IMR-90 (cell line): ENCODE measurements around the gene CHRM5. TPM values are rescaled to one million over a fixed set of nuclear protein-coding genes. Genes with fewer than 3 reads are reported as not detected.

Source experiments
- ATAC-seq: fragments of 200-7000 bp; cut with Tn5 transposase; 2 replicates; pipeline ENCODE4 v1.9.1; 2020; ENCODE audit warnings: low read depth, mild to moderate bottlenecking, moderate library complexity
- BruUV-seq: library from RNA; stranded (reverse); fragments of 400-500 nt; replicated peaks from 2 replicates; lab custom pipeline; 2021; lab: Mats Ljungman, UMichigan
- CTCF ChIA-PET: fragments of 300-600 bp; formaldehyde crosslinking; extraction: SDS; loops from one replicate; lab custom pipeline; 2021; ENCODE audit warnings: antibody characterized with exemption; lab: Yijun Ruan, JAX
- POLR2A ChIA-PET: fragments of 300-600 bp; sonication (Branson Sonifier 250); formaldehyde crosslinking; loops from one replicate; lab custom pipeline; 2022; ENCODE audit warnings: antibody characterized with exemption; ENCODE audit not compliant: unreplicated experiment; lab: Charles Lee
- DNase-seq: peaks from one replicate; pipeline ENCODE4 v3.0.0; 2013
- H2AFZ ChIP-seq: replicated peaks from 2 replicates; pipeline ENCODE3; 2013; ENCODE audit warnings: low read length, mild to moderate bottlenecking; ENCODE audit not compliant: poor library complexity
- H2AK5ac ChIP-seq: 2 replicates; pipeline ENCODE4 v1.6.1; 2013; ENCODE audit warnings: low read depth, low read length, inconsistent platforms
- H2AK9ac ChIP-seq: replicated peaks from 2 replicates; pipeline ENCODE3; 2013; ENCODE audit warnings: mild to moderate bottlenecking, low read depth, low read length, moderate library complexity; ENCODE audit not compliant: poor library complexity
- H2BK120ac ChIP-seq: 2 replicates; pipeline ENCODE4 v1.6.1; 2013; ENCODE audit warnings: low read depth, low read length, inconsistent platforms
- H2BK15ac ChIP-seq: 3 replicates; pipeline ENCODE4 v1.6.1; 2013; ENCODE audit warnings: low read depth, low read length, inconsistent platforms
- H2BK20ac ChIP-seq: 2 replicates; pipeline ENCODE4 v1.6.1; 2013; ENCODE audit warnings: low read depth, mild to moderate bottlenecking, inconsistent platforms, low read length, moderate library complexity
- H2BK5ac ChIP-seq: 2 replicates; pipeline ENCODE4 v1.6.1; 2013; ENCODE audit warnings: mild to moderate bottlenecking, low read depth, low read length, inconsistent platforms; ENCODE audit not compliant: poor library complexity, severe bottlenecking
- H3K14ac ChIP-seq: replicated peaks from 2 replicates; pipeline ENCODE4 v1.6.1; 2013; ENCODE audit warnings: low read depth, low read length, inconsistent platforms
- H3K18ac ChIP-seq: 2 replicates; pipeline ENCODE4 v1.6.1; 2013; ENCODE audit warnings: low read depth, low read length, control low read depth
- H3K23ac ChIP-seq: 2 replicates; pipeline ENCODE4 v1.6.1; 2013; ENCODE audit warnings: low read depth, low read length, inconsistent platforms
- H3K27ac ChIP-seq: 2 replicates; pipeline ENCODE4 v1.5.1; 2013; ENCODE audit warnings: mild to moderate bottlenecking, control low read depth, low read length; ENCODE audit not compliant: insufficient read depth
- H3K27me3 ChIP-seq: 2 replicates; pipeline ENCODE4 v1.6.1; 2013; ENCODE audit warnings: low read length; ENCODE audit not compliant: control insufficient read depth, insufficient read depth
- H3K36me3 ChIP-seq: 2 replicates; pipeline ENCODE4 v1.6.1; 2013; ENCODE audit warnings: low read length, mixed read lengths; ENCODE audit not compliant: control insufficient read depth, insufficient read depth
- H3K4ac ChIP-seq: 2 replicates; pipeline ENCODE4 v1.6.1; 2013; ENCODE audit warnings: low read depth, low read length, inconsistent platforms
- H3K4me1 ChIP-seq: 2 replicates; pipeline ENCODE4 v1.6.1; 2013; ENCODE audit warnings: low read length, mixed read lengths; ENCODE audit not compliant: control insufficient read depth, insufficient read depth
- H3K4me2 ChIP-seq: 2 replicates; pipeline ENCODE4 v1.6.1; 2013; ENCODE audit warnings: low read depth, mild to moderate bottlenecking, control low read depth, low read length, moderate library complexity
- H3K4me3 ChIP-seq: 2 replicates; pipeline ENCODE4 v1.5.1; 2013; ENCODE audit warnings: low read depth, mild to moderate bottlenecking, control low read depth, low read length, moderate library complexity; ENCODE audit not compliant: insufficient read depth
- H3K56ac ChIP-seq: 2 replicates; pipeline ENCODE4 v1.6.1; 2013; ENCODE audit warnings: low read length, inconsistent platforms; ENCODE audit not compliant: insufficient read depth; ENCODE audit errors: extremely low read depth
- H3K79me1 ChIP-seq, 2 experiments: 2 replicates each; pipeline ENCODE4 v1.6.1; 2013; ENCODE audit warnings: low read length in 2 of 2, inconsistent platforms in 1 of 2, low read depth in 1 of 2
- H3K9ac ChIP-seq: 2 replicates; pipeline ENCODE4 v1.6.1; 2013; ENCODE audit warnings: low read depth, low read length, control low read depth
- H3K9me1 ChIP-seq: 2 replicates; pipeline ENCODE4 v1.6.1; 2013; ENCODE audit warnings: low read length, inconsistent platforms; ENCODE audit not compliant: insufficient read depth
- H3K9me3 ChIP-seq: 2 replicates; pipeline ENCODE4 v1.6.1; 2013; ENCODE audit warnings: low read length; ENCODE audit not compliant: control insufficient read depth, insufficient read depth
- H4K20me1 ChIP-seq: 2 replicates; pipeline ENCODE4 v1.6.1; 2013; ENCODE audit warnings: low read length, inconsistent platforms; ENCODE audit not compliant: insufficient read depth
- H4K5ac ChIP-seq: 2 replicates; pipeline ENCODE4 v1.6.1; 2013; ENCODE audit warnings: mild to moderate bottlenecking, low read depth, low read length, control low read depth
- H4K8ac ChIP-seq, 2 experiments: 2 replicates each; pipeline ENCODE4 v1.6.1; 2013; ENCODE audit warnings: low read depth in 2 of 2, low read length in 2 of 2, control low read depth in 1 of 2, inconsistent platforms in 1 of 2
- H4K91ac ChIP-seq: 2 replicates; pipeline ENCODE4 v1.6.1; 2013; ENCODE audit warnings: low read depth, low read length, inconsistent platforms; ENCODE audit not compliant: insufficient read depth
- BHLHE40 ChIP-seq: fragments of 150-350 bp; IDR thresholded peaks from 2 replicates; pipeline ENCODE4 v1.6.1; 2016; ENCODE audit warnings: mild to moderate bottlenecking, low read depth, low read length
- CEBPB ChIP-seq: IDR thresholded peaks from 2 replicates; pipeline ENCODE4 v1.6.1; 2012; ENCODE audit warnings: low read depth, low read length, improper control_type of control experiment
- CHD1 ChIP-seq: IDR thresholded peaks from 2 replicates; pipeline ENCODE4 v1.6.1; 2012; ENCODE audit warnings: low read depth, low read length, improper control_type of control experiment
- ELK1 ChIP-seq: fragments of 150-350 bp; IDR thresholded peaks from 2 replicates; pipeline ENCODE4 v1.6.1; 2016; ENCODE audit warnings: low read depth, mild to moderate bottlenecking, low read length, moderate library complexity, borderline replicate concordance
- FOS ChIP-seq: fragments of 150-350 bp; IDR thresholded peaks from 2 replicates; pipeline ENCODE4 v1.6.1; 2016; ENCODE audit warnings: low read depth, low read length
- MAFK ChIP-seq: IDR thresholded peaks from 2 replicates; pipeline ENCODE4 v1.6.1; 2012; ENCODE audit warnings: low read depth, low read length, improper control_type of control experiment
- MXI1 ChIP-seq: IDR thresholded peaks from 2 replicates; pipeline ENCODE4 v1.6.1; 2012; ENCODE audit warnings: low read depth, mild to moderate bottlenecking, low read length, moderate library complexity, borderline replicate concordance
- NFE2L2 ChIP-seq: fragments of 150-350 bp; IDR thresholded peaks from 2 replicates; pipeline ENCODE4 v1.6.1; 2016; ENCODE audit warnings: low read depth, mild to moderate bottlenecking, low read length
- POLR2A ChIP-seq: IDR thresholded peaks from 2 replicates; pipeline ENCODE4 v1.6.1; 2012; ENCODE audit warnings: mild to moderate bottlenecking, low read depth, low read length
- RAD21 ChIP-seq: IDR thresholded peaks from 2 replicates; pipeline ENCODE4 v1.6.1; 2012; ENCODE audit warnings: low read length, improper control_type of control experiment
- RCOR1 ChIP-seq: IDR thresholded peaks from 2 replicates; pipeline ENCODE4 v1.6.1; 2012; ENCODE audit warnings: mild to moderate bottlenecking, low read length, improper control_type of control experiment; ENCODE audit not compliant: insufficient replicate concordance
- RFX5 ChIP-seq: IDR thresholded peaks from 2 replicates; pipeline ENCODE4 v1.8.0; 2012; ENCODE audit warnings: low read depth, mild to moderate bottlenecking, low read length, moderate library complexity
- SMC3 ChIP-seq: fragments of 150-350 bp; IDR thresholded peaks from 2 replicates; pipeline ENCODE4 v1.6.1; 2016; ENCODE audit warnings: low read depth, mild to moderate bottlenecking, antibody characterized with exemption, low read length, moderate library complexity
- USF2 ChIP-seq: fragments of 150-350 bp; IDR thresholded peaks from 2 replicates; pipeline ENCODE4 v1.6.1; 2017; ENCODE audit warnings: mild to moderate bottlenecking, antibody characterized with exemption, low read length, low read depth
- WGBS, 2 experiments: methylation state at CpG; one replicate each; pipeline versions ENCODE4 v1.1.5 to v1.1.7; 2013; ENCODE audit warnings: missing lambda C conversion rate in 2 of 2; ENCODE audit not compliant: insufficient read length in 1 of 2; ENCODE audit errors: extremely low coverage in 2 of 2; 5-methylcytosine and 5-hydroxymethylcytosine counted together
- dilution Hi-C: fragments of 300-500 bp; cut with HindIII; formaldehyde crosslinking; loops from one replicate; pipeline ENCODE4 v1.14.3; 2018; ENCODE audit warnings: low sequenced_read_pairs; ENCODE audit not compliant: unreplicated experiment
- in situ Hi-C: fragments of 300-500 bp; cut with MboI; formaldehyde crosslinking; loops from 3 replicates; pipeline ENCODE4 v1.14.3; 2019; ENCODE audit warnings: low sequenced_read_pairs, inconsistent platforms, mixed read lengths
- intact Hi-C: fragments of 100-400 bp; cut with micrococcal nuclease; formaldehyde crosslinking; loops from 2 replicates; pipeline ENCODE4 v1.10.0; 2022
- polyA plus RNA-seq, 3 experiments: library from polyadenylated mRNA; depleted of rRNA; stranded (reverse); fragments of >200 nt; gene quantifications; 2 replicates each; pipeline ENCODE4 v1.2.3, GENCODE V29; 2012; ENCODE audit warnings: low replicate concordance in 1 of 3
- total RNA-seq: library from RNA; depleted of rRNA; stranded (reverse); fragments of >200 nt; gene quantifications from 2 replicates; pipeline ENCODE4 v1.2.3, GENCODE V29; 2012

The CHRM5 gene
- total and polyA plus RNA-seq, 2 of the 4 experiments (the other 2 are of a cell fraction), result under 0.01 to 0.03 TPM

GRCh38 chr15:34047893-34048775 is 79.8 kb downstream of the CHRM5 start (continued):
- no peak for TF ChIP-seq BHLHE40
- TF ChIP-seq RFX5, result no peak
- TF ChIP-seq POLR2A, result no peak

GRCh38 chr15:34049112-34049511 is 80.8 kb downstream of the CHRM5 start:
- Histone ChIP-seq H2AK5ac (peak overlapping the region; percentile 91; the same call in 1 of the 2 replicates), H3K27me3 (no peaks in the 10 kb centered on the region), H3K79me1 (peaks cover 0 to 4% of the 10 kb centered on the region in 2 experiments; a peak in 1 of 4 replicates), H4K20me1 (no peaks in the 10 kb centered on the region; the same call in 1 of the 2 replicates), H3K56ac (peak overlapping the region; percentile 38; the same call in 1 of the 2 replicates), H2BK20ac (peak overlapping the region; percentile 22), H2AFZ (no peak overlapping the region), H2BK15ac (peak overlapping the region; percentile 72; the same call in 1 of the 3 replicates), H4K5ac (no peak overlapping the region), H4K91ac (0 out of 2 replicates have a peak overlapping the region, but pooled peaks have one; percentile 72), H3K4ac (peak overlapping the region; percentile 90; the same call in 1 of the 2 replicates), H3K9ac (no peak overlapping the region; the same call in 1 of the 2 replicates), H3K14ac (no peak overlapping the region), H2BK120ac (peak overlapping the region; percentile 58), H3K9me3 (peaks cover 4% of the 10 kb centered on the region; the same call in 1 of the 2 replicates), H4K8ac (peak overlapping the region in 1 of 2 experiments; percentile 26; a peak in 1 of 4 replicates), H2AK9ac (no peak overlapping the region), H3K4me2 (peak overlapping the region; percentile 13; the same call in 1 of the 2 replicates), H3K23ac (no peak overlapping the region), H3K36me3 (no peaks in the 10 kb centered on the region), H3K27ac (no peak overlapping the region), H3K4me3 (no peak overlapping the region), H3K9me1 (peaks cover 11% of the 10 kb centered on the region), H3K18ac (no peak overlapping the region), H3K4me1 (peaks cover 14% of the 10 kb centered on the region), H2BK5ac (peak overlapping the region; percentile 83)
- dilution Hi-C loops, result no loop called here
- intact Hi-C loops, result no loop called here
- in situ Hi-C loops, result no loop called here
- POLR2A ChIA-PET, result no interaction called here
- ATAC-seq (peak; percentile 50), DNase-seq (peak; percentile 87)
- CTCF ChIA-PET, result no interaction called here
- WGBS, 2 experiments, result no CpG with 5 or more reads among the region's 2 CpGs
- no TSS peak for BruUV-seq
- TF ChIP-seq POLR2A, result no peak
- TF ChIP-seq BHLHE40, result no peak
- 0 out of 2 replicates have a peak, but pooled peaks have one; percentile 41 for TF ChIP-seq FOS
- TF ChIP-seq RAD21, result no peak
- TF ChIP-seq MAFK, result peak; percentile 3; the same call in 1 of the 2 replicates
- TF ChIP-seq SMC3, result no peak
- no peak for TF ChIP-seq NFE2L2
- no peak for TF ChIP-seq ELK1
- no peak for TF ChIP-seq RCOR1
- TF ChIP-seq MXI1, result no peak
- TF ChIP-seq CHD1, result no peak
- peak; percentile 86 for TF ChIP-seq CEBPB
- TF ChIP-seq USF2, result no peak
